HEK293T (cell line): Measurements from ENCODE around the gene KRT2.

Experiments used
- CTCF ChIA-PET: fragments of 350-600 bp; formaldehyde crosslinking; extraction: SDS; loops from one replicate; lab custom pipeline; 2021; ENCODE audit warnings: antibody characterized with exemption, inconsistent platforms; lab: Yijun Ruan, JAX
- POLR2A ChIA-PET: fragments of 350-600 bp; formaldehyde crosslinking; extraction: SDS; loops from one replicate; lab custom pipeline; 2020; ENCODE audit warnings: antibody characterized with exemption, inconsistent platforms; lab: Yijun Ruan, JAX
- DNase-seq: peaks from one replicate; pipeline ENCODE4 v3.0.0; 2012; ENCODE audit warnings: mixed read lengths; ENCODE audit errors: extremely low spot score
- ARNT ChIP-seq: fragments of 450-650 bp; IDR thresholded peaks from 2 replicates; pipeline ENCODE4 v1.6.1; 2017; ENCODE audit warnings: mild to moderate bottlenecking
- BHLHE40 ChIP-seq: fragments of 450-650 bp; IDR thresholded peaks from 2 replicates; pipeline ENCODE4 v1.6.1; 2016; ENCODE audit warnings: mild to moderate bottlenecking, moderate library complexity, borderline replicate concordance
- CTBP1 ChIP-seq: fragments of 450-650 bp; IDR thresholded peaks from 2 replicates; pipeline ENCODE4 v1.6.1; 2016; ENCODE audit warnings: borderline replicate concordance
- ELF4 ChIP-seq: fragments of 450-650 bp; IDR thresholded peaks from 2 replicates; pipeline ENCODE4 v1.6.1; 2017; ENCODE audit warnings: antibody characterized with exemption
- FOXA1 ChIP-seq: fragments of 450-650 bp; IDR thresholded peaks from 2 replicates; pipeline ENCODE4 v1.6.1; 2016; ENCODE audit warnings: mild to moderate bottlenecking
- FOXK2 ChIP-seq: fragments of 450-650 bp; IDR thresholded peaks from 2 replicates; pipeline ENCODE4 v1.6.1; 2016; ENCODE audit warnings: mild to moderate bottlenecking
- FOXM1 ChIP-seq: fragments of 450-650 bp; IDR thresholded peaks from 2 replicates; pipeline ENCODE4 v1.6.1; 2017; ENCODE audit warnings: mild to moderate bottlenecking, borderline replicate concordance
- HDGF ChIP-seq: fragments of 450-650 bp; IDR thresholded peaks from 2 replicates; pipeline ENCODE4 v1.6.1; 2017; ENCODE audit warnings: antibody characterized with exemption, borderline replicate concordance
- L3MBTL2 ChIP-seq: fragments of 450-650 bp; conservative IDR thresholded peaks from 2 replicates; pipeline ENCODE4 v1.6.1; 2016; ENCODE audit warnings: mild to moderate bottlenecking
- LEF1 ChIP-seq: fragments of 450-650 bp; IDR thresholded peaks from 2 replicates; pipeline ENCODE4 v1.6.1; 2017; ENCODE audit warnings: mild to moderate bottlenecking, borderline replicate concordance
- NFRKB ChIP-seq: fragments of 450-650 bp; IDR thresholded peaks from 2 replicates; pipeline ENCODE4 v1.6.1; 2016; ENCODE audit warnings: mild to moderate bottlenecking, moderate library complexity
- PKNOX1 ChIP-seq: fragments of 450-650 bp; IDR thresholded peaks from 2 replicates; pipeline ENCODE4 v1.6.1; 2016
- SP1 ChIP-seq: fragments of 450-650 bp; IDR thresholded peaks from 2 replicates; pipeline ENCODE4 v1.6.1; 2017
- SUZ12 ChIP-seq: fragments of 450-650 bp; IDR thresholded peaks from 2 replicates; pipeline ENCODE4 v1.6.1; 2016; ENCODE audit warnings: mild to moderate bottlenecking
- TARDBP ChIP-seq: fragments of 450-650 bp; IDR thresholded peaks from 2 replicates; pipeline ENCODE4 v1.6.1; 2016
- ZNF384 ChIP-seq: fragments of 450-650 bp; IDR thresholded peaks from 2 replicates; pipeline ENCODE4 v1.6.1; 2016

KRT2 gene

GRCh38 chr12:52677126-52677525, 25.1 kb upstream of the KRT2 start:
- ChIA-PET POLR2A (no interaction called here), CTCF (no interaction called here)
- TF ChIP-seq PKNOX1, result no peak
- TF ChIP-seq HDGF, result no peak
- TF ChIP-seq FOXK2, result no peak
- no peak for TF ChIP-seq SP1
- no peak for TF ChIP-seq CTBP1
- no peak for TF ChIP-seq TARDBP
- no peak for TF ChIP-seq L3MBTL2
- no peak for TF ChIP-seq LEF1
- TF ChIP-seq NFRKB, result no peak
- TF ChIP-seq ARNT, result no peak
- TF ChIP-seq BHLHE40, result no peak
- no peak for TF ChIP-seq FOXA1
- no peak for TF ChIP-seq SUZ12
- TF ChIP-seq ZNF384, result no peak
- TF ChIP-seq FOXM1, result no peak
- no peak for DNase-seq

- CTCF ChIA-PET, result no interaction called here
- POLR2A ChIA-PET, result no interaction called here
- no peak for DNase-seq
- no peak for TF ChIP-seq ZNF384
- TF ChIP-seq LEF1, result no peak
- TF ChIP-seq SP1, result no peak
Observed at GRCh38 chr12:52676163-52676562, 24.2 kb upstream of the KRT2 start.

GRCh38 chr12:52675301-52675701, 23.3 kb upstream of the KRT2 start:
- no peak for DNase-seq
- CTCF ChIA-PET, result interaction anchor here (0.6 kb wide), 1 partner anchor 210 kb away, joined by 3 read pairs; no protein-coding TSS in a partner anchor
- POLR2A ChIA-PET, result no interaction called here
- TF ChIP-seq HDGF (no peak), NFRKB (no peak)

- ChIA-PET POLR2A (no interaction called here), CTCF (no interaction called here)
- TF ChIP-seq PKNOX1 (no peak), HDGF (no peak), NFRKB (no peak)
- DNase-seq, result no peak
Observed at GRCh38 chr12:52674433-52674775, 22.4 kb upstream of the KRT2 start.

GRCh38 chr12:52673713-52674432, 21.9 kb upstream of the KRT2 start:
- TF ChIP-seq HDGF, result no peak
- no peak for TF ChIP-seq ELF4
- TF ChIP-seq L3MBTL2, result no peak
- TF ChIP-seq FOXK2, result no peak
- no peak for TF ChIP-seq LEF1
- TF ChIP-seq CTBP1, result no peak
- no peak for TF ChIP-seq FOXA1
- no peak for TF ChIP-seq FOXM1
- no peak for TF ChIP-seq PKNOX1
- TF ChIP-seq ARNT, result no peak
- no peak for TF ChIP-seq SUZ12
- TF ChIP-seq BHLHE40, result no peak
- no peak for TF ChIP-seq SP1
- TF ChIP-seq NFRKB, result no peak
- no peak for TF ChIP-seq TARDBP
- no peak for TF ChIP-seq ZNF384
- no peak for DNase-seq
- ChIA-PET CTCF (no interaction called here), POLR2A (no interaction called here)

- POLR2A ChIA-PET, result no interaction called here
- TF ChIP-seq HDGF (no peak), FOXK2 (no peak), FOXA1 (no peak), L3MBTL2 (no peak), FOXM1 (no peak), CTBP1 (no peak), ARNT (no peak), PKNOX1 (no peak), SUZ12 (no peak), TARDBP (no peak), ELF4 (no peak), ZNF384 (no peak), BHLHE40 (no peak), NFRKB (no peak)
- no peak for DNase-seq
- CTCF ChIA-PET, result interaction anchor here (0.9 kb wide), 1 partner anchor 10 kb away, joined by 3 read pairs; no protein-coding TSS in a partner anchor
Observed at GRCh38 chr12:52673217-52673616, 21.2 kb upstream of the KRT2 start.
